ENCODE results near the gene PTPN12.
"Not testable (repeated sequence)": the region's sequence is repeated elsewhere in the genome, so short reads cannot be mapped to it uniquely, and the experiment has no call there.

The PTPN12 gene

GRCh38 chr7:77538281-77539212 lies 1.5 kb downstream of the PTPN12 start:
- peak; percentile 86 for DNase-seq (ENCODE audit: low spot score)

- no peak for DNase-seq (ENCODE audit: low spot score)
These were observed 3.3 kb downstream of the PTPN12 start for GRCh38 chr7:77540402-77540822.

GRCh38 chr7:77540993-77541392 lies 3.9 kb downstream of the PTPN12 start:
- DNase-seq (ENCODE audit: low spot score), result not testable (repeated sequence)

- peak; percentile 16 for DNase-seq (ENCODE audit: low spot score)
These were observed 5.3 kb downstream of the PTPN12 start for GRCh38 chr7:77542409-77542808.

- DNase-seq (ENCODE audit: low spot score), result no peak
These were observed 5.8 kb downstream of the PTPN12 start for GRCh38 chr7:77542895-77543294.

GRCh38 chr7:77543910-77544309 lies 6.8 kb downstream of the PTPN12 start:
- no peak for DNase-seq (ENCODE audit: low spot score)

- no peak for DNase-seq (ENCODE audit: low spot score)
These were observed 7.4 kb downstream of the PTPN12 start for GRCh38 chr7:77544518-77544917.

GRCh38 chr7:77548206-77548605 lies 11.1 kb downstream of the PTPN12 start:
- DNase-seq (ENCODE audit: low spot score), result no peak

- DNase-seq (ENCODE audit: low spot score), result no peak
These were observed 12.2 kb downstream of the PTPN12 start for GRCh38 chr7:77549106-77549870.

- peak; percentile 39 for DNase-seq (ENCODE audit: low spot score)
These were observed 13.5 kb downstream of the PTPN12 start for GRCh38 chr7:77550586-77550985.

- DNase-seq (ENCODE audit: low spot score), result no peak
These were observed 16.0 kb downstream of the PTPN12 start for GRCh38 chr7:77553123-77553522.

- DNase-seq (ENCODE audit: low spot score), result no peak
These were observed 21.3 kb downstream of the PTPN12 start for GRCh38 chr7:77558284-77558967.

- DNase-seq (ENCODE audit: low spot score), result no peak
These were observed 24.3 kb downstream of the PTPN12 start for GRCh38 chr7:77561352-77561751.

- no peak for DNase-seq (ENCODE audit: low spot score)
These were observed 26.2 kb downstream of the PTPN12 start for GRCh38 chr7:77563275-77563674.

- peak; percentile 60 for DNase-seq (ENCODE audit: low spot score)
These were observed 28.8 kb downstream of the PTPN12 start for GRCh38 chr7:77565917-77566316.

- no peak for DNase-seq (ENCODE audit: low spot score)
These were observed 29.3 kb downstream of the PTPN12 start for GRCh38 chr7:77566421-77566820.

- no peak for DNase-seq (ENCODE audit: low spot score)
These were observed 32.6 kb downstream of the PTPN12 start for GRCh38 chr7:77569514-77570232.

GRCh38 chr7:77570330-77571011 lies 33.4 kb downstream of the PTPN12 start:
- peak; percentile 75 for DNase-seq (ENCODE audit: low spot score)

- DNase-seq (ENCODE audit: low spot score), result no peak
These were observed 34.7 kb downstream of the PTPN12 start for GRCh38 chr7:77571801-77572200.

- DNase-seq (ENCODE audit: low spot score), result no peak
These were observed 38.1 kb downstream of the PTPN12 start for GRCh38 chr7:77575187-77575586.

- DNase-seq (ENCODE audit: low spot score), result no peak
These were observed 39.8 kb downstream of the PTPN12 start for GRCh38 chr7:77576856-77577255.
